Measurements from ENCODE around the gene SLC24A4.
A peak's percentile ranks its signal among the peaks of the same experiment; 100 is the strongest.

Gene SLC24A4

GRCh38 chr14:92496191-92496857, 173.4 kb downstream of the SLC24A4 start:
- DNase-seq: no peak

- no peak for DNase-seq
Measured at GRCh38 chr14:92497391-92497790, 174.4 kb downstream of the SLC24A4 start.

- no peak for DNase-seq
Measured at GRCh38 chr14:92499234-92499633, 176.3 kb downstream of the SLC24A4 start.

GRCh38 chr14:92500491-92500941, 177.6 kb downstream of the SLC24A4 start:
- peak in 30 of 51 donors; percentile 11 to 82 (median 53) for DNase-seq

- no peak for DNase-seq
Measured at GRCh38 chr14:92501891-92502351, 179.0 kb downstream of the SLC24A4 start.

- DNase-seq: no peak
Measured at GRCh38 chr14:92502541-92503286, 179.7 kb downstream of the SLC24A4 start.

- DNase-seq: no peak
Measured at GRCh38 chr14:92503756-92504491, 181.0 kb downstream of the SLC24A4 start.

- no peak for DNase-seq
Measured at GRCh38 chr14:92505826-92506225, 182.9 kb downstream of the SLC24A4 start.

- no peak for DNase-seq
Measured at GRCh38 chr14:92506231-92506630, 183.3 kb downstream of the SLC24A4 start.

GRCh38 chr14:92507174-92507768, 184.3 kb downstream of the SLC24A4 start:
- DNase-seq: peak in 1 of 51 donors; percentile 46

GRCh38 chr14:92510972-92511371, 188.0 kb downstream of the SLC24A4 start:
- no peak for DNase-seq

GRCh38 chr14:92511453-92512238, 188.7 kb downstream of the SLC24A4 start:
- DNase-seq: no peak

GRCh38 chr14:92512807-92513203, 189.8 kb downstream of the SLC24A4 start:
- DNase-seq: no peak

- peak in 3 of 51 donors; percentile 6 to 21 (median 20) for DNase-seq
Measured at GRCh38 chr14:92513204-92513965, 190.4 kb downstream of the SLC24A4 start, which contains the start of gene RIN3. Gene RIN3, plus strand, starts transcription at chr14:92513781. Its CDS starts 152 bp downstream, at chr14:92513933.

- DNase-seq: no peak
Measured at GRCh38 chr14:92513966-92514843, 191.2 kb downstream of the SLC24A4 start.

- no peak for DNase-seq
Measured at GRCh38 chr14:92514844-92515514, 192.0 kb downstream of the SLC24A4 start.

- DNase-seq: no peak
Measured at GRCh38 chr14:92515546-92516343, 192.8 kb downstream of the SLC24A4 start.

All from hypothalamus (tissue), 51 donors.